ENCODE results near the gene MAPT.

MAPT gene

DNA sequence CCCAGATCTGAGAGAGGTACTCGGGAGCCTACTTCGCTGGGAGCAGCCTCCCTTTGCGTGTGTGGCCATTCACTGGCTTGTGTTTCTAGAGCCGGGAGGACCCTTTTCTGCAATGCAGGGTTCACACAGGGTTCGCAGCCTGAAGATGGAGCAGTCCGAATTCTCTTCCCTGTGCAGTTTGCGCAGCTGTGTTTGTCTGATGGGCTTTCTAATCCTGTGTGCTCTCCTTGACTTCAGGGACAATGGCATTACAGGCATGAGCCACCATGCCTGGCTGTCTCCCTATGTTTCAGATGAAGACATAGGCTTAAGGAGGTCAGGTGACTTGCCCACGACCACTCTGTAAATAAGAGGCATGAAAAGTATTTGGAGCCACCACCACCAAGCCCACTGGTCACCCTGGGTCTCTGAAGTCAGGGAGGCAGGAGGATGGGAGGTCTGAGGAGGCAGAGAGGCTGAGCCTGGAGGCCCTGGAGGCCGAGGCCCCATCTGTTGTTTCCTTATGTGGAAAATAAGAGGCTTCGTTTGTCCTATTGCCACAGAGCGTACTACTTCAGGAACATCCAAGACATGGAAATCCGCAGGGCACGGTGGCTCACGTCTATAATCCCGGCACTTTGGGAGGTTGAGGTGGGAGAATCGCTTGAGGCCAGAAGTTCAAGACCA is 99.7 kb downstream of the MAPT start:
- H3K9me3 ChIP-seq (ENCODE audit: insufficient read depth, low read length, severe bottlenecking), result no peaks in the 10 kb centered on the region
- no peaks in the 10 kb centered on the region for H3K27me3 ChIP-seq (ENCODE audit: insufficient read depth, low read length, poor library complexity)
- no peak overlapping the region for H3K4me2 ChIP-seq (ENCODE audit: insufficient read depth, low read length)
- no peaks in the 10 kb centered on the region for H3K79me2 ChIP-seq (ENCODE audit: insufficient read depth, low read length)
- no peak overlapping the region for H3K4me3 ChIP-seq (ENCODE audit: low read depth in 1 of 2, low read length in 2 of 2)
- H3K4me1 ChIP-seq (ENCODE audit: insufficient read depth, low read length), result no peaks in the 10 kb centered on the region
- H4K20me1 ChIP-seq (ENCODE audit: insufficient read depth, low read length), result no peaks in the 10 kb centered on the region
- no peak for DNase-seq
- no peak for ATAC-seq (ENCODE audit: insufficient read depth, low read depth)
- H3K36me3 ChIP-seq (ENCODE audit: insufficient read depth, low read length), result no peaks in the 10 kb centered on the region
- TF ChIP-seq EZH2 (IDR thresholded peaks at IDR 0.05; ENCODE audit: borderline replicate concordance, low read depth, low read length, severe bottlenecking), result no peak
- TF ChIP-seq, protein P1, sequence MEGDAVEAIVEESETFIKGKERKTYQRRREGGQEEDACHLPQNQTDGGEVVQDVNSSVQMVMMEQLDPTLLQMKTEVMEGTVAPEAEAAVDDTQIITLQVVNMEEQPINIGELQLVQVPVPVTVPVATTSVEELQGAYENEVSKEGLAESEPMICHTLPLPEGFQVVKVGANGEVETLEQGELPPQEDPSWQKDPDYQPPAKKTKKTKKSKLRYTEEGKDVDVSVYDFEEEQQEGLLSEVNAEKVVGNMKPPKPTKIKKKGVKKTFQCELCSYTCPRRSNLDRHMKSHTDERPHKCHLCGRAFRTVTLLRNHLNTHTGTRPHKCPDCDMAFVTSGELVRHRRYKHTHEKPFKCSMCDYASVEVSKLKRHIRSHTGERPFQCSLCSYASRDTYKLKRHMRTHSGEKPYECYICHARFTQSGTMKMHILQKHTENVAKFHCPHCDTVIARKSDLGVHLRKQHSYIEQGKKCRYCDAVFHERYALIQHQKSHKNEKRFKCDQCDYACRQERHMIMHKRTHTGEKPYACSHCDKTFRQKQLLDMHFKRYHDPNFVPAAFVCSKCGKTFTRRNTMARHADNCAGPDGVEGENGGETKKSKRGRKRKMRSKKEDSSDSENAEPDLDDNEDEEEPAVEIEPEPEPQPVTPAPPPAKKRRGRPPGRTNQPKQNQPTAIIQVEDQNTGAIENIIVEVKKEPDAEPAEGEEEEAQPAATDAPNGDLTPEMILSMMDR (IDR thresholded peaks at IDR 0.05; ENCODE audit: borderline replicate concordance, extremely low read depth, low read length, poor library complexity, severe bottlenecking), result no peak
- no peak overlapping the region for H2AFZ ChIP-seq (ENCODE audit: low read depth, low read length)
- no peak overlapping the region for H3K9ac ChIP-seq (ENCODE audit: low read depth, low read length)
- H3K27ac ChIP-seq (ENCODE audit: low read length), result no peak overlapping the region

DNA sequence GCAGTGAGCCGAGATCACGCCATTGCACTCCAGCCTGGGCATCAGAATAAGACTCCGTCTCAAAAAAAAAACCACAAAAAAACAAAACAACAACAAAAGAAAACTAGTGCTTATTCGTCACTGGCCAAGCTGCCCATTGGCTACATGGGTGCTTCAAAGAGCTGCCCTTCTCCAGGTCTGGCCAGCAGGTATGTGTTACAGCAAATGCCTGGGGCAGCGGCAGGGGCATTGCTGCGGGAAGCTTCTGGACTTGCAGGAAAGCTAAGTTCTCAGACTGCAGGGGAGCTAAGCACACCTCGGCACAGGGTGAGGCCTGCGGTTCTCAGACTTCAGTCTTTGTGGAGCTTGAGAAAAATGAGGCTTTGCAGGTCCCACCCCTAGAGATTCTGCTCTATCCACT is 100.6 kb downstream of the MAPT start:
- H3K9me3 ChIP-seq (ENCODE audit: insufficient read depth, low read length, severe bottlenecking), result no peaks in the 10 kb centered on the region
- no peak overlapping the region for H3K4me2 ChIP-seq (ENCODE audit: insufficient read depth, low read length)
- no peaks in the 10 kb centered on the region for H3K27me3 ChIP-seq (ENCODE audit: insufficient read depth, low read length, poor library complexity)
- no peaks in the 10 kb centered on the region for H4K20me1 ChIP-seq (ENCODE audit: insufficient read depth, low read length)
- no peaks in the 10 kb centered on the region for H3K36me3 ChIP-seq (ENCODE audit: insufficient read depth, low read length)
- no peak for DNase-seq
- H3K4me3 ChIP-seq (ENCODE audit: low read depth in 1 of 2, low read length in 2 of 2), result no peak overlapping the region
- H3K9ac ChIP-seq (ENCODE audit: low read depth, low read length), result no peak overlapping the region
- no peak for ATAC-seq (ENCODE audit: insufficient read depth, low read depth)
- no peak overlapping the region for H2AFZ ChIP-seq (ENCODE audit: low read depth, low read length)
- TF ChIP-seq EZH2 (IDR thresholded peaks at IDR 0.05; ENCODE audit: borderline replicate concordance, low read depth, low read length, severe bottlenecking), result no peak
- TF ChIP-seq, protein P1 (IDR thresholded peaks at IDR 0.05; ENCODE audit: borderline replicate concordance, extremely low read depth, low read length, poor library complexity, severe bottlenecking), result no peak
- no peaks in the 10 kb centered on the region for H3K4me1 ChIP-seq (ENCODE audit: insufficient read depth, low read length)
- no peaks in the 10 kb centered on the region for H3K79me2 ChIP-seq (ENCODE audit: insufficient read depth, low read length)
- H3K27ac ChIP-seq (ENCODE audit: low read length), result no peak overlapping the region

DNA sequence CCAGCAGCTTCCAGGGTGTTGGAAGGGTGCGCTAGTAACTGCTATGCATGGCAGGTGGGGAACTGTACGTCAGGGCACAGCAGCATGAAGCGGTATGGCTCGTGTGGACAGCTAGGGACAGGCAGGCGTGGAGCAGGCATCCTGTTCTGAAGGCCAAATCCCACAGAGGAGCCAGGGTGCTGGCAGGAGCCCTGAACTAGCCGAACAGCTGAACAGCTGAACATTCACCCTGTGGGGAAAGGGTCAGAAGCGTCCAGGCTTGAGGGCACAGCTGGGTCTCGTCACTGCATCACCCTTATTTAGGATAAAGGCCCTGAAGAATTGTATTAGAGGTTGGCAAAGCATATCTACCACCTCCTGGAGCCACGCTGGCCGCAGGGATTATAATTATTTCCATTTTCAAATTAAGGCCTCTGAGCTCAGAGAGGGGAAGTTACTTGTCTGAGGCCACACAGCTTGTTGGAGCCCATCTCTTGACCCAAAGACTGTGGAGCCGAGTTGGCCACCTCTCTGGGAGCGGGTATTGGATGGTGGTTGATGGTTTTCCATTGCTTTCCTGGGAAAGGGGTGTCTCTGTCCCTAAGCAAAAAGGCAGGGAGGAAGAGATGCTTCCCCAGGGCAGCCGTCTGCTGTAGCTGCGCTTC is 101.4 kb downstream of the MAPT start:
- no peak for TF ChIP-seq EZH2 (IDR thresholded peaks at IDR 0.05; ENCODE audit: borderline replicate concordance, low read depth, low read length, severe bottlenecking)
- TF ChIP-seq, protein P1 (IDR thresholded peaks at IDR 0.05; ENCODE audit: borderline replicate concordance, extremely low read depth, low read length, poor library complexity, severe bottlenecking), result no peak
- Histone ChIP-seq H4K20me1 (ENCODE audit: insufficient read depth, low read length) (no peaks in the 10 kb centered on the region), H2AFZ (ENCODE audit: low read depth, low read length) (no peak overlapping the region), H3K4me2 (ENCODE audit: insufficient read depth, low read length) (no peak overlapping the region), H3K4me3 (ENCODE audit: low read depth in 1 of 2, low read length in 2 of 2) (no peak overlapping the region), H3K4me1 (ENCODE audit: insufficient read depth, low read length) (no peaks in the 10 kb centered on the region), H3K27ac (ENCODE audit: low read length) (no peak overlapping the region), H3K79me2 (ENCODE audit: insufficient read depth, low read length) (no peaks in the 10 kb centered on the region), H3K36me3 (ENCODE audit: insufficient read depth, low read length) (no peaks in the 10 kb centered on the region), H3K27me3 (ENCODE audit: insufficient read depth, low read length, poor library complexity) (no peaks in the 10 kb centered on the region), H3K9me3 (ENCODE audit: insufficient read depth, low read length, severe bottlenecking) (no peaks in the 10 kb centered on the region), H3K9ac (ENCODE audit: low read depth, low read length) (no peak overlapping the region)
- no peak for ATAC-seq (ENCODE audit: insufficient read depth, low read depth)
- no peak for DNase-seq
